B cell (primary cell): ENCODE measurements around the gene SNAPC4.

Experiments used
- CTCF ChIP-seq: fragments of 200-600 bp; IDR thresholded peaks from one replicate; pipeline ENCODE4 v1.8.0; 2022; ENCODE audit warnings: antibody characterized with exemption, mild to moderate bottlenecking
- EZH2 ChIP-seq: IDR thresholded peaks from 2 replicates; pipeline ENCODE4 v1.6.1; 2012; ENCODE audit warnings: borderline replicate concordance, low read depth, mild to moderate bottlenecking, moderate library complexity, low read length; ENCODE audit not compliant: insufficient read depth, poor library complexity, severe bottlenecking

- no peak for TF ChIP-seq CTCF
- TF ChIP-seq EZH2, result no peak
Measured at GRCh38 chr9:136418182-136419091, 18.5 kb upstream of the SNAPC4 start.
